ENCODE results near the gene PIP4P1.
A peak's percentile ranks its signal among the peaks of the same experiment; 100 is the strongest.

Gene PIP4P1

DNA sequence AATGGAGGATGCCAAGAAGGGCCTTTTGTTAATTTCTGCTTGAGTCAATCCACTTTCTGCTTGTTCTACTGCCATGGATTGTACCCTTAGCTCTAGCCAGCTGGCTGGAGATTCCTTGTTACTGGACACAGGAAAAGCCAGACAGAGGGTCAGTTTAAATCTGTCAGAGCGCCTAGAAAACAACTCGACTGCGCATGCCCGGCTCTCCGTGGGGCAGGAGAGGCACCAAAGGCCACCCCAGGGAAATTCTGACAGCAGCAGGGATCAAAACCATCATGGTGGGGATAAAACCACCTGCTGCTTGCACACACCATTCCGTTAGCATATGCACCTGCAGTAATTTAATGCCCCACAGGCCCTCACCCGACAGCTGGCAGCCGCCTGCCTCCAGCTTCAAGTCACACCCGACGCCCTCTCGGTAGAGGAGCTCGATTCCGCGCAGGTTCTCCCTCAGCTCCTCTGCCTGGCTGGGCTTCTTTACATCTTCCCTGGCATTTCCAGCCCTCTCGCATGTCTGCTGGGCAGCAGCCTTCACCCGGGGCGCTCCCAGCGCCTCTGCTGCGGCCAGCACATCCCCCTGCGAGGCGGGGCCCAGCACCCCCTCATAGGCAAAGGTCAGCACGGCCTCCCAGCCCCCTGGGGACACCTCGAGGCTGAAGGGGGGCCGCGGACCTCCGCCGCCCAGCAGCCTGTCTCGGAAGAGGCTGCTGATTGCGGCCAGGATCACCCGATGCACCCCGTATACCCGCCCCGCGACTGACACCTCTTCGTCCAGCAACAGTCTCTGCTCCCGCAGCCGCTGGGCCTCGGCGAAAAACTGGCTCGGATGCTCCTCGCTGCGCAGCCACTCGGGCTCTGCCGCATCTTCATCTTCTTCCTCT is 26.3 kb downstream of the PIP4P1 start:
- DNase-seq: no peak

DNA sequence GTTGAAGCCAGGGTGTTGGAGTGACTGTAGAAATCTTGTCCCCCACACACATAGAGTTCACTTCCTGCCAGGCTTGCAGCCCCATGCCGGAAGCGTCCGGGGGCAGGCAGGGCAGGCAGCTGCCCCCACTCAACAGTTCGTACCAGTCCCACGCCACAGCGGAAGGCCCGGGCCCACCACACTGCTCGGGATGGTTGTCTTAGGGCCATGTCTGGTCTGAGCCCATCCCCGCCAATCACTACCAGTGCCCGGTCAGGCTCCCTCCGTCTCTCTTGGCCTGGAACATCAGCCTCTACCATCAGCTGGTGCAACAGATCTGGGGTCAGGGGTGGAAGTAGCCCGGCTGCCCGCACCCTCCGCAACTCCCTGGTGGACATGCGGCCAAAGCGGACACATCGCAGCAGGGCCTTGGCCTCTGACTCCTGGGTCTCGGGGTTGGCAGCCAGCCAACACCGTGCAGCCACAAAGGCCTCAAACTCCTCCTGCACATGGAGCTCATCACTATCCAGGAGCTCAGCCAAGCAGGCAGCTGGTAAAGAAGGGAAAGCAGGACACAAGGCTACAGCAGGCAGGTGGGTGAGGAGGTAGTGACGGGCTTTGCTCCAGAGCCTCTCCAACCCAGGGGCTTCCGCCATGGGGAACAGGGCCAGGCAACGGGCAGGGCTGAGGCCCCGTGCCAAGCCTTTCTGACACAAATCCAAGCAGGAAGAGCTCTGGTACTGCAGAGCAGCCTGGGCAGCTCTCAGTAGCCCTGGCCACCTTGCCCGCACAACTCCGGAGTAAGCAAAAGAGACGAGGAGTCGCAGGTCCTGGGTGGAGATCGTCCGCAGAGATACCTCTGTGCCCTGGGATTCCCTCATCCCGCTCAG is 31.2 kb downstream of the PIP4P1 start:
- DNase-seq: no peak

DNA sequence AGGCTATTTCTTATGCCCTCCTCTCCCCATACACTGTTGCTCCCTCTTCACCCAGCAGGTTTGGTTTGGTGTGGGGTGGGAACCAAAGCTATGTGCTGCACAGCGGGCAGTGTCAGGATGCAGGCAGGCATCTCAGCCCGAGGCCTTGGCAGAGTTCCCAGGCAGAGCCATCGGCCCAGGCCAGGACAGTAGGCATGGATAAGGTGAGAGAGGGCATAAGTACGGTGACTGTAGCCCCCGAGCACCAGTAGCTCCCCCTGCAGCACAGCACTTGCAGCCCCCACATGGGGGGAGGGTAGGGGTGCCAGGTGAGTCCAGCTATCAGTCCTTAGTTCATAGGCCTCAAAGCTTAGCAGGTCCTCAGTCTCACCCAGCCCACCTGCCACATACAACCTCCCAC is 32.4 kb downstream of the PIP4P1 start:
- no peak for DNase-seq

DNA sequence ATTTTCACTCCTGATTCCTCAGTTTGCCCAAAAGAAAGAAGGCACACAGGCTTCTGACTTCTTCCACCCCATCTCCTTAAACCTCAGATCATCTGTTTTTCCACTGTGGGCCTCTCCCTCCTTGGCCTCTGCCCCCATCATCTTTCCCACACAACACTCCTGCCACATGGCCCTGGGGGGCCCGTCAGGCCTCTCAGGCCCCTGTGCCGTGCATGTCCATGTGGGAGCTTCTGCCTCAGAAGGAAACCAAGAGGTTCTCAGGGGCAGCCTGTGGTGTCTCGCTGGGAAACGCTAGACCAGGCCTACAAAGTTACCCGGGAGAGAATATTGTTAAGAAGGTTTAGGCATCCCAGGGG is 33.2 kb downstream of the PIP4P1 start:
- DNase-seq: no peak

DNA sequence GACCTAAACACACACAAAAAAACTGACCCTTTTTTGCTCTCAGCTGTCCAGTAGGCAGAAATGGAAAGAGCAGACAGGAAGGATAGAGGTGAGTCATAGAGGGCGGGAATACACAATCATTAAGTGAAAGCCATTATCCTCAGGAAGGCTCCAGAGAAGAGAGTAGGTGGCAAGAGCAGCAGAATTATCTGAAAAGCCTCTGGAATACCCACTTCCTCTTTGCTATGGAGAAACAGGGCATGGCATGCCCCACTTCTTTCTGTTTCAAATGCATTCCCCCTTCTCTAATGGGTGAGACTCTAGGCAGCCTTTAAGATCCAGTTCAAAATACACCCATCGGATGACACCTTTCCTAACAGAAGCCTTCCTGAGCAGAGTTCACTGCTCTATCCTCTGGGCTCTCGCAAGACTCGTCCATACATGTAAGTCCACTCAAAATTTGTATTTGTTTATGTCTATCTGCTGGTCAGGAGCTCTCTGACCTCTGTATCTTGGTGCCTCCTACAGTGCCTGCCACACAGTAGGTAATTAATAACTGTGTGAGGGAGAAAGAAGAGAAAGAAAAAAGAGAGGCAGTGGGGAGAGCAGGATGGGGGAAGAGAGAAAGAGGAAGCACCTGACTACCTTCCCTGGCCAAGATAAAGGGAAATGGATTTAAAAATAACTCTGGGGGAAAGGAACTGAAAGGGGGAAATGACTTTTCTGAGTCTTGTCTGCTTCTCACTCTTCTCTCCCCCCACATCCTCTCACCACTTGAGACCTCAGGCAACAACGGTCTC is 33.8 kb downstream of the PIP4P1 start:
- peak in 1 of 2 experiments; percentile 47 for DNase-seq

DNA sequence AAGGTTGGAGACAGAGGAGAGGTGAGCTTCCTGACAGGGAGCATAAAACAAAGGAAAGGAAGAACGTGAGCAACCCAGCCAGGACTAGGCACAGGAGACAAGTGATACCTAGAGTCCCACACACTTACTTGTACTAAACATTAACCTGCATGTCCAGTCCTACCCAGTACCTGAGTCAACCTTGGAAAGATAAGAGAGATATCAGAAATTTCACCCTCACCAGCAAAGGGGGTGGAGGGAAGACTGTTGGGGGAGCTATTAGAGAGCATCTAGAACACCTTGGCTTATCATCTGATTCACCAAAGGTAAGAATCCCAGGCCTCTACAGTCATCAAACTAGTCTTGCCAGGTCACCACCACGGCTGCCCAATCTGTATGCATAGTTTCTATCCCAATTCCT is 36.4 kb downstream of the PIP4P1 start:
- DNase-seq: no peak

DNA sequence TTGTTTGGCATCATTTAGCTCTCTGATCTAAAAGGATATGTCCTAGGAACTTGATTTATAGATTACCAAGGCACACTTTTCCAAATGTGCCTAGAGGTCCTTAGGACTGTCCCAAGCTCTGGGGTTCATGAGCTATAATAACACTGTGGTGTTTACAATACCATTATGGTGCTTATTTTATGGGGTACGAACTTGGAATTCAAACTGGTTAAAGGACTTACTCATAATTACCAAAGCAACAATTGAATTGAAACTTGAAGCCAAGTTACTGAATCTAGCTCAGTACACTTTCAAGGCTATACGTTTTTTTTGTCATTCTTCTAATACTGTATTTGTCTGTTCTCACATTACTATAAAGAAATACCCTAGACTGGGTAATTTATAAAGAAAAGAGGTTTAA is 38.3 kb downstream of the PIP4P1 start:
- DNase-seq: no peak

DNA sequence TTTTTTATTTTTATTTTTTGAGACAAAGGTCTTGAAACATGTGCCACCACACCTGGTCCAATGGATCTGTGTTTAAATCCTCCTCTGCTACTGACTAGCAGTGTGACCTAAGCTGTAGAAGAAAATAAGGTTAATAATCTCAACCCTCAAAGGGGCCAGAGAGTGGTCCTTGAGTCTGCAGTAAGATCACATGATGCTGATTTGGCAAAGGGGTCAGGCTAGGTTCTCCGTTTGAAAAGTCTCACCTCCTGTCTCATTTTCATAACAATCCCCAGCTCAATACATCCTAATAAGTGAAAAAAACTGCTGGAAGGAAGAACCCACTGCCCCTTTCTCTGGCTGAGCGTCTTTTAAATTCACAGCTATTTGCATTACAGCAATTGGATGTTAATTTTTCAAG is 40.0 kb downstream of the PIP4P1 start:
- DNase-seq: no peak

DNA sequence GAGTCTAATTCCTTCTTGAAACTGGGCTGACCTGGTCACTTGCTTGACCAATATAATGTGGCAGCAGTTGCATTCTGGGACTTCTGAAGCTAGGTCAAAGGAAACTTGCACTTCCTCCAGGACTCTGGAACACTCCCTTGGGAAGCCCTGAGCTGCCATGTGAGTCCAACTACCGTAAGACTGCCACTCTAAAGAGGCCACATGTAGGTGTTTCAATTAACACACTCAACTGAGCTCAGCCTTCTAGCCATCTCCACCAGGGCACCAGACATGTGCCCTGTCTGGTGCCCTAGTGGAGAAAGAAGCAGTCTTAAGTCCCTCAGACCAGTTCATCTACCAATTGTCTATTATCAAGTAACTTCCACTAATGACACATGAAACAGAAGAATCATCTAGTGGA is 41.8 kb downstream of the PIP4P1 start:
- no peak for DNase-seq

DNA sequence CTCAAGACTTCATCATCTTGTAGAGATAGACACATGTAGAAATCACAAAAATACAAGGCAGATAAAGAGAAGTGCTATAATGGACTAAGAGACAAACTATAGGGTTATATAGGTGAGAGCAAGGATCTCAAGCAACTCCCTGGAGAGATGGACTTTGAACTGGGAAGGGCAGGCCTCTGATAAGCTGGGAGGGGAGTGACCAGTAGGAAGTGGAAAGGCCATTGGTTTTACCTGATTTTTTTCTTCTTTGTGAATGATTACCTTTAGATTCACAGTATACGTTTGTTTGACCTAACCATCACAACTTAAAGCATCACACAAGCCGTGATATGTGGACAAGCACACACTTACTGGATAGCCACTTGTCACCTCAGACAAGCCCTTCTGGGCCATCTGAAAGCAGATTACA is 42.7 kb downstream of the PIP4P1 start:
- DNase-seq: no peak

DNA sequence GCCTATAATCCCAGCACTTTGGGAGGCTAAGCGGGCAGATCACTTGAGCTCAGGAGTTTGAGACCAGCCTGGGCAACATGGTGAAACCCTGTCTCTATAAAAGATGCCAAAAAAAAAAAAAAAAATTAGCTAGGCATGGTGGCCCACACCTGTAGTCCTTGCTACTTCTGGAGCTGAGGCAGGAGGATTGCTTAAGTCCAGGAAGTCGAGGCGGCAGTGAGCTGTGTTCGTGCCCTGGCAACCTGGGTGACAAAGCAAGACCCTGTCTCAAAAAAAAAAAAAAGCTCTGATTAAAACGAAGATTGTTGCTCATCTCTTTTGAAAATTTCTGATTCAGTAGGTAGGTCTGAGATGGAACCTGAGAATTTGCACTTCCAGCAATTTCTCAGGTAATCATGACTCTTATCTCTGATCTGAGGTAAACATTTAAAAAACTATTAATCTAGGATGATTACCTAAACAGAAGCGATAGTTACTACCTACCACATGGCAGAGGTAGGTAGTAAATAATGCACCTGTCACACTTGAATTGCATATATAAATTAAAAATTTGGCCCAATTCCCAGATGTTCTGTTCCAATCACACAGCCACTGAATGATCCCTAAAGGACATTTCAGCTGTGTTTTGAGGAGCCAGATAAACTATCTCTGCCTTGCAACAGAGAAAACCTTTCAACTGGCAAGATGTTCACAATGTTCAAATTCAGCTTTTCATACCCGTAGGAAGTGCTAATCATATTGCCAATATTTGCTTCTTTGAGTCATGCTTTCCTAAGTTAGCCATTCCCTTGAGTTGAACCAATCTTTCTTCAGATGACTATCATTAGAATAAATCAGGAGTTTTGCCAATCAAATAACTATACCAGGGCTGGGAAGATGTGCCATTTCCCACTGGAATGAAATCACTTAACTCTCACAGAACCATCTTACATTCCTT is 43.7 kb downstream of the PIP4P1 start:
- no peak for DNase-seq

DNA sequence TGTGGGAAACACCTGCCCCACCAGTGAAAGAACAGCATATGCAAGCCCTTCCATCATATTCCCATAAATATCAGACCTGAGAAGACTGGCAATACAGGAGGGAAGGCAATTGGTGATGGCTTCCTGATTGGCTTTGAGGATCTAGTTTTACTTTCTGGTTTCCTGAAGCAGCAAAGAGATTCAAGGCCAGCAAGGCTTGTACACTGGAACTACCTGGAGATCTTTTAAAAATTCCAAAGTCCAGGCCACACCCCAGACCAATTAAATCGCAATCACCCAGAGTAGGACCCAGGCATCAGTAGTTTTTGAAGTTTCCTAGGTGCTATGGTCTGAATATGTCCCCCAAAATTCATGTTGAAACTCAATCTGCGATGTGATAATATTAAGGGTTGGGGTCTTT is 45.0 kb downstream of the PIP4P1 start:
- no peak for DNase-seq

DNA sequence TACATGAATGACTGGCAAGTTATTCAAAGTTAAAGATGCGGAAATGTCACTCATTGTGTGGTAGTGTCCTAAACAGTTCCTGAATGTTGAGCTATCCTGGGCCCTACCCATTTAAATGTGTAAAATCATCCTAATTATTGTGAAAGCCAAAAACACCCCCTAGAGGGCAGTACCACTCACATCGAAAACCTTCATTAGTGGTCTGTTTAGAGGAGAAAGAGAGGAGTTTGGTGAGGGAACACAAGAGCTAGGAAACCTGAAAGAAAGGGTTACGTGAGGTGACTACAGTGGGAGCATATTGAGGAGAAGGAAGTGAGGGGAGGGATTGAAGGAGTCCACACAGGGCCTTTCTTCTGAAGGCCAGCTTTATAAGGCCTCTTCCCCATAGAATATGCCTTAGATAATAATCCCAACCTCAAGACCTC is 45.4 kb downstream of the PIP4P1 start:
- peak; percentile 21 to 65 for DNase-seq

DNA sequence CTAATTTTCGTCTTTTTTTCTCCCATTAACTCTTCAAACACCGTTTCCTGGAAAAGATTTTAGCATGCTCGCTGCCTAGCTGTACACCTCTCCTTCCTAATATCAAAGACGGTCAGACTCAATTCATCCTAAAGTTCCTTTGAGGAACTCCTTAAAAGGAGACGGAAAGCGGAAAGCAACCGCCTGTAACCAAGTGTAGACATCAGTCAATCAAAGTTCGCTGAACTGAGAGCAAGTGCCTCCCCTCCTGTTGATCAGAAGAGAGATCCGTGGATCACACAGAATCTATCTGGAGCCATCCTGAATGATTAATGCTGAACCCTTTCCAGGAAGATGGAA is 47.5 kb downstream of the PIP4P1 start:
- DNase-seq: peak in 1 of 2 experiments; percentile 29

DNA sequence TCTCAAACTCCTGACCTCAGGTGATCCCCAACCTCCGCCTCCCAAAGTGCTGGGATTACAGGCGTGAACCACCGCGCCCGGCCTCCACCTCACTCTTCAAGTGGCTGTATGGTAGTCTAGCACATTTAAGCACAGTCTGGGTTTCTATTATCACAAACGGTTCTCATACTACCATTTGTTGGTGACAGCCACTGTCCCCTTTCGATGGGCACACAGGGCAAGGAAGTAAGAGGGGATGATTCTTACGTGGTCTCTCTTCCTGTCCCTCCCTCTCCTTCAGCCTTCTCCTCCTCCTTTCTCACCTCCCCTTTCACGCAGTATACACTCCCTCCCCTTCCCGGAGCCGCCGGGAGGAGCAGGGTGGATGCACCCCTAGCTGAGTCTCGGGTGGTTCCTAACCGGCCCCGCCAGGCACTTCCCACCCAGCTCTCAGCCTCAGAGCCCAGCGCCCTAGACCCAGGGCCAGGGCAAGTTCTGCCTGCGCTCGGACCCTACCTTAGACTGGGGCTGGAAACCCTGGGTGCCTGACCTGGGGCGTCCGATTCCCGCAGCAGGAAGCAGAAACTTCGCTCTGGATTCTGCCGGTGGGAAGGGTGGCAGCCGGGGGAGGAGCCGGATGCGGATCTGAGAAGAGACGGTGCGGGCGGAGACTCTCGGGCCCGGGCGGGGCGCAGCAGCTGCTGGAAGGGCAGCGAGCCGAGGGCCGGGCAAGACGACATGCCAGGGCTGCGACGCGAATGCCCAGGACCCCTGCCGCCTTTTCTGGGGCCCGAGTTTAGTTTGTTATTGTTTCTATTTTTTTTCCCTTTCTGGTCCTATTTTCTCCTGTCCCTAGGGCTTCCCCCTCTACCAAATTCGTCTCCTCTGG is 48.1 kb downstream of the PIP4P1 start, which contains the start of gene TEP1:
Gene TEP1, minus strand, starts transcription at position 626 of the 868 bp plus-strand sequence. CDS start 5,062 bp downstream, outside the sequence.
- DNase-seq: peak; percentile 68 to 89

DNA sequence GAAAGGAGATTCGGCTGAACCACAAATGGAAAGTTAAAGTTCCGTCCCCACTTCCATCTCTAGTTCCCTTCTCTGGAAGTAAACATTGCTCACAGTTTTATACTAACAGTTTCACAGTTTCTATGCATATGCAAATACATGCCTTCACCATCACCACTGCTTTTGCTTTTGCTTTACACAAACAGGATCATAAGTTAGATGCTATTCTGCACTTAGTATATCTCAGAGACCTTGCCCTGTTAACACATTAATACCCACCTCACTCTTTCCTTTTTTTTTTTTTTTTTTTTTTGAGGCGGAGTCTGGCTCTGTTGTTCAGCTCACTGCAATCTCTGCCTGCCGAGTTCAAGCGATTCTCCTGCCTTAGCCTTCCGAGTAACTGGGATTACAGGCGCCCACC is 48.8 kb downstream of the PIP4P1 start:
- no peak for DNase-seq

DNA sequence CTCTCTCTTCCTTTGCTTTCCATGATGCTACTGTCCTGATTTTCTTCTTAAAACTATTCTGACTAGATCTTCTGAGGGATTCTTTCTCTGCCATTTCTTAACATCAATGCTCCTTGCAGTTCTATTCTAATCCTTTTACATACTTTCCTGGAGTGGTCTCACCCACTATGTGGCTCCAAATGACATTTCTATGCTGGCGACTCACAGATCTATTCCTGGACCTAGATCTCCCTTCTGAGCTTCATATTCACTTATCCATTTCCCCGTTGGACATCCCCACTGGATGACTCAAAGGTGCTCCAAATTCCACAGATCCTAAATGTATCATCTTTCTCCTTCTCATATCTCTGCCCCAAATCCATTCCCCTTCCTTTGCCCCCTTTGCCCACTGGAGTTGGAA is 52.0 kb downstream of the PIP4P1 start:
- DNase-seq: no peak

All from SW 1271 (cell line).